GM12878 (cell line): ENCODE measurements around the gene PPOX. TPM values are rescaled to one million over a fixed set of nuclear protein-coding genes. Genes with fewer than 3 reads are reported as not detected.

ENCODE experiments used
- ATAC-seq: fragments of 200-7000 bp; cut with Tn5 transposase; 3 replicates; pipeline ENCODE4 v1.9.1; 2020; ENCODE audit warnings: mild to moderate bottlenecking, moderate library complexity
- BruUV-seq: library from RNA; stranded (reverse); fragments of 400-500 nt; replicated peaks from 2 replicates; lab custom pipeline; 2021; lab: Mats Ljungman, UMichigan
- CTCF ChIA-PET: fragments of 300-600 bp; sonication (Branson Sonifier 250); formaldehyde crosslinking; extraction: SDS; loops from one replicate; lab custom pipeline; 2021; ENCODE audit warnings: inconsistent platforms; lab: Yijun Ruan, JAX
- POLR2A ChIA-PET: fragments of 350-600 bp; formaldehyde crosslinking; extraction: SDS; loops from one replicate; lab custom pipeline; 2021; ENCODE audit warnings: inconsistent platforms; lab: Charles Lee
- RAD21 ChIA-PET: fragments of 300-600 bp; sonication (Branson Sonifier 250); formaldehyde crosslinking; loops from one replicate; lab custom pipeline; 2023; ENCODE audit warnings: antibody characterized with exemption; ENCODE audit not compliant: unreplicated experiment; lab: Charles Lee
- SMC1A ChIA-PET: fragments of 300-600 bp; sonication (Branson Sonifier 250); formaldehyde crosslinking; loops from one replicate; lab custom pipeline; 2023; ENCODE audit not compliant: unreplicated experiment, uncharacterized antibody; lab: Charles Lee
- DNase-seq: peaks from one replicate; pipeline ENCODE4 v3.0.0-alpha.2; 2011; ENCODE audit warnings: low read depth, low spot score
- FAIRE-seq: peaks from 3 replicates; lab custom pipeline; 2011; peaks lifted over from hg19 to GRCh38; lab: Jason Lieb, UNC
- H2AFZ ChIP-seq: 2 replicates; pipeline ENCODE4 v1.6.0; 2011; ENCODE audit warnings: low read depth, low read length, control low read depth; ENCODE audit not compliant: control insufficient read depth
- H3K27ac ChIP-seq: 2 replicates; pipeline ENCODE4 v1.5.1; 2011; ENCODE audit warnings: control low read depth; ENCODE audit not compliant: control insufficient read depth, insufficient read depth
- H3K27me3 ChIP-seq, 2 experiments: replicated peaks in 1 of 2; 2 replicates each; pipeline versions ENCODE4 v1.6.0 to v1.6.1; 2011; ENCODE audit warnings: low read length in 1 of 2; ENCODE audit not compliant: control insufficient read depth in 2 of 2, insufficient read depth in 2 of 2
- H3K36me3 ChIP-seq, 2 experiments: 2 replicates each; pipeline ENCODE4 v1.5.1; 2011; ENCODE audit warnings: low read length in 1 of 2; ENCODE audit not compliant: control insufficient read depth in 2 of 2, insufficient read depth in 2 of 2
- H3K4me1 ChIP-seq: 2 replicates; pipeline ENCODE4 v1.6.1; 2011; ENCODE audit warnings: mild to moderate bottlenecking, low read length, moderate library complexity, mixed read lengths; ENCODE audit not compliant: control insufficient read depth, insufficient read depth
- H3K4me2 ChIP-seq: 2 replicates; pipeline ENCODE4 v1.6.0; 2011; ENCODE audit warnings: control low read depth; ENCODE audit not compliant: control insufficient read depth, insufficient read depth
- H3K4me3 ChIP-seq: fragments of 200-600 bp; sonication (generic); 2 replicates; pipeline ENCODE4 v1.5.1; 2016
- H3K79me2 ChIP-seq: 2 replicates; pipeline ENCODE4 v1.6.0; 2011; ENCODE audit warnings: low read length; ENCODE audit not compliant: control insufficient read depth, insufficient read depth
- H3K9ac ChIP-seq: 2 replicates; pipeline ENCODE4 v1.8.0; 2011; ENCODE audit warnings: low read length, control low read depth, mixed read lengths; ENCODE audit not compliant: control insufficient read depth, insufficient read depth
- H3K9me3 ChIP-seq: replicated peaks from 3 replicates; pipeline ENCODE4 v1.5.1; 2011; ENCODE audit warnings: mild to moderate bottlenecking, low read length; ENCODE audit not compliant: control insufficient read depth, insufficient read depth
- H4K20me1 ChIP-seq: 2 replicates; pipeline ENCODE4 v1.6.0; 2011; ENCODE audit not compliant: control insufficient read depth, insufficient read depth
- BCL3 ChIP-seq: IDR thresholded peaks from 2 replicates; pipeline ENCODE4 v1.6.1; 2011; ENCODE audit warnings: borderline replicate concordance, low read depth, mild to moderate bottlenecking, moderate library complexity, low read length; ENCODE audit not compliant: insufficient read depth, poor library complexity, severe bottlenecking
- BRCA1 ChIP-seq: IDR thresholded peaks from 2 replicates; pipeline ENCODE4 v1.6.1; 2011; ENCODE audit warnings: low read depth, low read length, improper control_type of control experiment
- ESRRA ChIP-seq: IDR thresholded peaks from 2 replicates; pipeline ENCODE4 v1.6.1; 2012; ENCODE audit warnings: mild to moderate bottlenecking, low read length, improper control_type of control experiment
- IKZF2 ChIP-seq, 2 experiments: fragments of 450-650 bp; IDR thresholded peaks; 2 replicates each; pipeline ENCODE4 v1.6.1; 2017; ENCODE audit warnings: mild to moderate bottlenecking in 2 of 2, moderate library complexity in 2 of 2
- JUNB ChIP-seq: IDR thresholded peaks from 2 replicates; pipeline ENCODE4 v1.6.1; 2016; ENCODE audit warnings: antibody characterized with exemption, mild to moderate bottlenecking
- MTA3 ChIP-seq: IDR thresholded peaks from 2 replicates; pipeline ENCODE4 v1.6.1; 2012; ENCODE audit warnings: low read length, inconsistent platforms, borderline replicate concordance
- NBN ChIP-seq: fragments of 450-650 bp; IDR thresholded peaks from 2 replicates; pipeline ENCODE4 v1.6.1; 2016
- RELA ChIP-seq: fragments of 450-650 bp; IDR thresholded peaks from 2 replicates; pipeline ENCODE4 v1.8.0; 2014; ENCODE audit warnings: borderline replicate concordance; ENCODE audit not compliant: partially characterized antibody
- SREBF2 ChIP-seq: IDR thresholded peaks from 2 replicates; pipeline ENCODE4 v1.6.1; 2012; ENCODE audit warnings: mild to moderate bottlenecking, low read length
- TARDBP ChIP-seq: IDR thresholded peaks from 2 replicates; pipeline ENCODE4 v1.6.1; 2016; ENCODE audit warnings: borderline replicate concordance
- ZSCAN29 ChIP-seq: fragments of 450-650 bp; IDR thresholded peaks from 2 replicates; pipeline ENCODE4 v1.6.1; 2017; ENCODE audit warnings: mild to moderate bottlenecking, moderate library complexity
- WGBS: methylation state at CpG from one replicate; pipeline ENCODE4 v1.1.6; 2016; ENCODE audit warnings: low lambda C conversion rate; ENCODE audit not compliant: insufficient replicate concordance, insufficient coverage; ENCODE audit errors: missing lambda C conversion rate; 5-methylcytosine and 5-hydroxymethylcytosine counted together
- in situ Hi-C: fragments of 300-500 bp; cut with MboI; formaldehyde crosslinking; loops from 9 replicates; pipeline ENCODE4 v1.14.3; 2018; ENCODE audit warnings: mixed read lengths
- intact Hi-C: fragments of 100-400 bp; cut with micrococcal nuclease; formaldehyde crosslinking; loops from one replicate; pipeline ENCODE4 v1.14.2; 2022; ENCODE audit not compliant: unreplicated experiment
- polyA plus RNA-seq, 11 experiments: library from polyadenylated mRNA; depleted of rRNA in 4 of 11; unstranded in 6 of 11; stranded (reverse) in 5 of 11; fragments of >200 nt; fragmentation: Nextera tagmentation in 4 of 11; fragmentation: Illumina TruSeq in 1 of 11; extraction: Ambion mirVana in 4 of 11; extraction: Trizol in 1 of 11; gene quantifications; 1 replicate in 1 of 11; 2 replicates in 10 of 11; pipeline versions ENCODE4 v1.2.1 to v1.2.3, GENCODE V29; 2011 to 2016; ENCODE audit warnings: inconsistent platforms in 2 of 11, missing spikeins in 2 of 11, low read depth in 1 of 11
- total RNA-seq, 4 experiments: library from RNA; depleted of rRNA in 3 of 4; stranded (reverse); fragments of >200 nt in 3 of 4; fragmentation: Illumina TruSeq in 1 of 4; extraction: Trizol in 1 of 4; gene quantifications; 2 replicates each; pipeline versions ENCODE4 v1.2.1 to v1.2.3, GENCODE V29; 2013 to 2021
- TF ChIP-seq, protein P1 (sequence below): fragments of 450-650 bp; formaldehyde crosslinking; IDR thresholded peaks from 2 replicates; pipeline ENCODE4 v1.4.0; 2020; ENCODE audit warnings: mild to moderate bottlenecking, moderate library complexity

Gene PPOX
- total and polyA plus RNA-seq, 10 of the 15 experiments (the other 5 are each of a cell fraction or from before 2014, with no cell fraction given) = 8.9 to 31.5 (median 20.3) TPM

DNA sequence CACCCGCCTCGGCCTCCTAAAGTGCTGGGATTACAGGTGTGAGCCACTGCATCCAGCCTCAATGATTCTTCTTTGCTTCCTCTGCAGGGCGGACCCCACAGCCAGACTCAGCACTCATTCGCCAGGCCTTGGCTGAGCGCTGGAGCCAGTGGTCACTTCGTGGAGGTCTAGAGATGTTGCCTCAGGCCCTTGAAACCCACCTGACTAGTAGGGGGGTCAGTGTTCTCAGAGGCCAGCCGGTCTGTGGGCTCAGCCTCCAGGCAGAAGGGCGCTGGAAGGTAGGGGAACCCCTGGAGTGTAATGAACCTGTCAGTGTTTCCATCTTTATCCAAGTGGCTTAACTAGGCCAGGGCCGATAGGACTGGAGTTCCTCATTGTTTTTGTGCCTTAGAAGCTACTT lies 2.7 kb downstream of the PPOX start:
- peaks cover 8% of the 10 kb centered on the region for H3K4me1 ChIP-seq
- H3K4me2 ChIP-seq = no peak overlapping the region
- H3K9me3 ChIP-seq = no peaks in the 10 kb centered on the region
- TF ChIP-seq BRCA1 (no peak), TARDBP (no peak)
- peaks cover 17 to 23% of the 10 kb centered on the region in 2 experiments for H3K36me3 ChIP-seq
- H2AFZ ChIP-seq = no peak overlapping the region
- ATAC-seq (no peak), FAIRE-seq (no peak), DNase-seq (no peak)
- H3K4me3 ChIP-seq = no peak overlapping the region
- H4K20me1 ChIP-seq = no peaks in the 10 kb centered on the region
- in situ Hi-C loops = no loop called here
- WGBS = 93% methylated on average over 9 of the region's 9 CpGs
- H3K9ac ChIP-seq = no peak overlapping the region
- no TSS peak for BruUV-seq
- SMC1A ChIA-PET = interaction anchor here (1.1 to 1.2 kb wide), 2 partner anchors 33 to 57 kb away, joined by 3 read pairs; partner anchors contain the start of genes NDUFS2 and TOMM40L
- RAD21 ChIA-PET = interaction anchor here (4.8 kb wide), 1 partner anchor 214 kb away, joined by 34 read pairs; no protein-coding TSS in a partner anchor
- CTCF ChIA-PET = interaction anchor here (1.2 to 2.5 kb wide), 2 partner anchors 10 to 213 kb away, joined by 4 to 9 read pairs; no protein-coding TSS in a partner anchor
- peaks cover 3% of the 10 kb centered on the region; the same call in 1 of the 2 replicates for H3K79me2 ChIP-seq
- intact Hi-C loops = no loop called here
- POLR2A ChIA-PET = no interaction called here
- no peak overlapping the region for H3K27ac ChIP-seq
- H3K27me3 ChIP-seq = no peaks in the 10 kb centered on the region

DNA sequence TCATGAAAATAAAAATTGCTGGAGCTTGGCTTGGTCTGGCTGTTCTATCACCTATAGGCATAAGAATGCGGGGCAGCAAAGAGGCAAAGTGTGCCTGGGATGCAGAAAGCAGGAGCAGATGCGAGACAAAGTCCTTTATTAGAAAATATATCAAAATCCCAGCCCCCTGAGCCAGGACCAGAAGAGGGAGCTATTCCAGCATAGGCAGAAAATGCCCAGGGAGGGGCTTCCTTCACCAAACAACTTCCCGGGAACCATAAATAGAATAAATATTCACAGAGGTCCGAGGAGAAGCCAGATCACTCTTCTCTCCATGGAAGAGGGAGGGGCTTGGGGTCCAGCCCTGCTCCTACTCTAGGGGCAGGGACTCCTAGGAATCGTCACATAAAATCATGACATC lies 5.0 kb downstream of the PPOX start:
- ChIA-PET CTCF (interaction anchor here (0.9 to 1.6 kb wide), 2 partner anchors 21 to 53 kb away, joined by 3 read pairs; partner anchors contain the start of genes NIT1 and PFDN2), SMC1A (interaction anchor here (0.8 to 1.1 kb wide), 2 partner anchors 12 to 54 kb away, joined by 4 to 5 read pairs; partner anchors contain the start of gene TOMM40L), RAD21 (no interaction called here), POLR2A (interaction anchor here (1.0 to 1.7 kb wide), 2 partner anchors 12 to 72 kb away, joined by 3 to 5 read pairs; partner anchors contain the start of gene USP21)
- FAIRE-seq (no peak), ATAC-seq (no peak), DNase-seq (no peak)
- Histone ChIP-seq H3K36me3 (peaks cover 17 to 30% of the 10 kb centered on the region in 2 experiments), H3K27ac (no peak overlapping the region), H3K79me2 (peaks cover 11% of the 10 kb centered on the region), H4K20me1 (no peaks in the 10 kb centered on the region), H3K9me3 (no peaks in the 10 kb centered on the region), H3K9ac (no peak overlapping the region), H3K27me3 (no peaks in the 10 kb centered on the region), H3K4me2 (no peak overlapping the region), H3K4me1 (peaks cover 15% of the 10 kb centered on the region), H2AFZ (no peak overlapping the region), H3K4me3 (no peak overlapping the region)
- in situ Hi-C loops = no loop called here
- intact Hi-C loops = no loop called here
- 94% methylated on average over 5 of the region's 5 CpGs for WGBS
- no TSS peak for BruUV-seq
- TF ChIP-seq NBN (no peak), SREBF2 (no peak), MTA3 (no peak), BCL3 (no peak), IKZF2 (IDR thresholded peaks at IDR 0.05) (no peak), ZSCAN29 (no peak), JUNB (no peak), ESRRA (no peak), RELA (no peak)
- TF ChIP-seq, protein P1, sequence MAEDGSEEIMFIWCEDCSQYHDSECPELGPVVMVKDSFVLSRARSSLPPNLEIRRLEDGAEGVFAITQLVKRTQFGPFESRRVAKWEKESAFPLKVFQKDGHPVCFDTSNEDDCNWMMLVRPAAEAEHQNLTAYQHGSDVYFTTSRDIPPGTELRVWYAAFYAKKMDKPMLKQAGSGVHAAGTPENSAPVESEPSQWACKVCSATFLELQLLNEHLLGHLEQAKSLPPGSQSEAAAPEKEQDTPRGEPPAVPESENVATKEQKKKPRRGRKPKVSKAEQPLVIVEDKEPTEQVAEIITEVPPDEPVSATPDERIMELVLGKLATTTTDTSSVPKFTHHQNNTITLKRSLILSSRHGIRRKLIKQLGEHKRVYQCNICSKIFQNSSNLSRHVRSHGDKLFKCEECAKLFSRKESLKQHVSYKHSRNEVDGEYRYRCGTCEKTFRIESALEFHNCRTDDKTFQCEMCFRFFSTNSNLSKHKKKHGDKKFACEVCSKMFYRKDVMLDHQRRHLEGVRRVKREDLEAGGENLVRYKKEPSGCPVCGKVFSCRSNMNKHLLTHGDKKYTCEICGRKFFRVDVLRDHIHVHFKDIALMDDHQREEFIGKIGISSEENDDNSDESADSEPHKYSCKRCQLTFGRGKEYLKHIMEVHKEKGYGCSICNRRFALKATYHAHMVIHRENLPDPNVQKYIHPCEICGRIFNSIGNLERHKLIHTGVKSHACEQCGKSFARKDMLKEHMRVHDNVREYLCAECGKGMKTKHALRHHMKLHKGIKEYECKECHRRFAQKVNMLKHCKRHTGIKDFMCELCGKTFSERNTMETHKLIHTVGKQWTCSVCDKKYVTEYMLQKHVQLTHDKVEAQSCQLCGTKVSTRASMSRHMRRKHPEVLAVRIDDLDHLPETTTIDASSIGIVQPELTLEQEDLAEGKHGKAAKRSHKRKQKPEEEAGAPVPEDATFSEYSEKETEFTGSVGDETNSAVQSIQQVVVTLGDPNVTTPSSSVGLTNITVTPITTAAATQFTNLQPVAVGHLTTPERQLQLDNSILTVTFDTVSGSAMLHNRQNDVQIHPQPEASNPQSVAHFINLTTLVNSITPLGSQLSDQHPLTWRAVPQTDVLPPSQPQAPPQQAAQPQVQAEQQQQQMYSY (CRISPR knock-in tag) = no peak
